Metanephros (tissue), 1 donor: ENCODE results near the gene CTRB2. TPM values are rescaled to one million over a fixed set of nuclear protein-coding genes. Genes with fewer than 3 reads are reported as not detected.

ENCODE experiments used
- total RNA-seq: library from RNA; depleted of rRNA; stranded (reverse); fragments of >200 nt; gene quantifications from one replicate; pipeline ENCODE4 v1.2.3, GENCODE V29; 2014

Gene CTRB2
- not detected for total RNA-seq

DNA sequence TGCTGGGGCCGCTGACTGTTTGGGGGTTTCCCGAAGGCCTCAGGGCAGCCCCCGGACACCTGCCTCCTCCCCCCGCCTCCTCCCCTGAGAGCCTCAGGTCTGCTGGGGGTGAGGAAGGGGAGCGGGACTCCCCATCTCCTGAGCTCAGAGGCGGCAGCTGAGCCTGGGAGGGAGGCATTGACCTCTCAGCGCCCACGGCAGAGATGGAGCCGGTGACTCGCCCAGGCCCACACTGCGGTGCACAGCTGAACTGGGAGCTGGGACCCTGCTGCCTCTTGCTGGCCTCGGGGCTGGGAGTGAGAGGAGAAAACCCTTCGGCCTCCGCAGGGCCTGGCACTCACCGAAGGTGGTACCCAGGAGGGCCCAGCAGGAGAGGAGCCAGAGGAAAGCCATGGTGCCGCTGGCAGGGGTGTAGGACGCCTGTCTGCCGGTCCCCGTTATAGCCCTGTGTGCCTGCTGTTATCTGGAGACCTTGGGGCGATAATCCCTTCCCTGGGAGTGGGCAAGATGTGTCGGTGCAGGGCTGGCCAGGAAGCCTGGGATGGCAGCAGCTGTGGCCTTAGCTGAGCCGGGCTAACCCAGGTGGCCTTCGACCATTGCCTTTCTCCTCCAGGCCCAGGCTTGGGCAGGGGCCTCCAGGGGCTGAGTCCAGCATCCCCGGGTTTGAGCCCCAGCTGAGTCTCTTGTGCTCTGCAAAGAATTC is at the start of gene CTRB2:
CTRB2 (minus strand) TSS at position 413 of the 703 bp plus-strand sequence; CDS start at position 393, 20 bp downstream.

DNA sequence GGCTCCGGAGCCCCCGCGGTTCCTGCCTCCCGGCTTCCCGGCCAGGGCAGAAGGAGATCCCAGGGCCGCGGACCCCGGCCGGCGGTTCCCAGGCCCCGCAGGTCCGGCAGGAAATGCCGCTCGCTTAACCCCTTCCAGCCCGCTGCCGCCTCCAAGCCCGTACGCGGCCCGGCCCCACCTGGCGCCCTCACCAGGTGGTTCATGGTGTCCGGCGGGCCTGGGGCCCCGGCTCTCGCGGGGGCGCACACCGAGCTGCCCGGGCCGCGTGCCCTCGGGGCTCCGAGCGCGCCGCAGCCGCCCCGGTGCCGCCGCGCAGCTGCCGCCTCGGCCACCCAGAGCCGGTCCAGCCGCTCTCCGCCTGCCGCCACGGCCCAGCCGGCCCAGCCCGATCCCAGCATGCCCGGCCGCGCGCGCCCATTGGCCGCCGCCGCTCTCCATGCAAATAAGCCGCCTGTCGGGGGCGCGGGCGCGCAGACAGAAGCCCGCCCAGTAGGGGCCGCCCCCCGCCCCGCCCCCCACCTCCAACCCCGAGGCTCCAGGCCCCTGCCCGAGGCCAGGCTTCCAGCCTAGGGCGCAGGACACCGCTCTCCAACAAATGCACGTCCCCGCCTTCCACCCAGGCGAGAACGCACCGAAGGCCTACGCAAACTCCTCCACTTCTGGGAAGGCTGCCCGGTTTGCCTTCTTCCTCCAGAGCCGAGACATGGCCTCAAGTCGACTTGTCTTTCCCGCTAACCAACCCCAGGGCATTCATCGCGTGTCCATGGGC is 44.5 kb upstream of the CTRB2 start, which contains the start of gene BCAR1:
BCAR1 (minus strand) TSS at position 345 of the 769 bp plus-strand sequence; CDS start at position 203, 142 bp downstream.

GRCh38 chr16:75218256-75219076 is 11.5 kb upstream of the CTRB2 start, which contains the start of gene CTRB1:
Gene CTRB1, plus strand, starts transcription at chr16:75218988. Its CDS starts 20 bp downstream, at chr16:75219008.

Other genes with a start within 250 kb of the CTRB2 start
- 49.9 TPM for gene WDR59, start 222.0 kb downstream of the CTRB2 start, total RNA-seq
- gene ZNRF1, start 208.1 kb downstream of the CTRB2 start, total RNA-seq = 23.9 TPM
- gene LDHD, start 90.4 kb downstream of the CTRB2 start, total RNA-seq = 15.0 TPM
- 20.3 TPM for gene ZFP1, start 58.6 kb downstream of the CTRB2 start, total RNA-seq
- gene CTRB1, start 11.8 kb upstream of the CTRB2 start, total RNA-seq = not detected
- 77.0 TPM for gene BCAR1, start 44.5 kb upstream of the CTRB2 start, total RNA-seq
- gene CFDP1, start 226.3 kb upstream of the CTRB2 start, total RNA-seq = 56.9 TPM